GM20000 (cell line): ENCODE data around the gene MAD1L1.

Experiments used
- DNase-seq: peaks from one replicate; pipeline ENCODE4 v3.0.0; 2012; ENCODE audit warnings: low spot score
- TF ChIP-seq, protein P1 (sequence below): IDR thresholded peaks from 2 replicates; pipeline ENCODE4 v1.5.1; 2012; ENCODE audit warnings: mild to moderate bottlenecking, control low read depth; ENCODE audit errors: extremely low read depth, missing control alignments

Gene MAD1L1

DNA sequence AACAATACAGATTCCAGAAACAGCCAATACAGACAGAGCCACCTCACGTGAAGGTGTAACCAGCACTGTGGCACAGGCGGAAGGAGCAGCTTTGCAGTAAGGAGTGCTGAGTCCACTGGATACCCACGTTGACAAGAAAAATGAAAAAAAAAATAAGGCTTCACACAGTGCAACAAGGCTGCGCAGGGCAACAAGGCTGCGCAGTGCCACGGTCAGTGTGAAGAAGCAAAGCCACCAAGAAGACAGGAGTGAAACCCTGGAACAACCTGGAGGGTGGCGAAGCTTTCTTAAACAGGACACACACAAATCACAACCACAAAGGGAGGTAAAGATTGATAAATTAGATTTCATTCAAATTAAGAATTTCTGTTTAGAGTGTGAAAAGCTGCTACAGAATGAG is 204.0 kb downstream of the MAD1L1 start:
- DNase-seq, result no peak
- TF ChIP-seq, protein P1, sequence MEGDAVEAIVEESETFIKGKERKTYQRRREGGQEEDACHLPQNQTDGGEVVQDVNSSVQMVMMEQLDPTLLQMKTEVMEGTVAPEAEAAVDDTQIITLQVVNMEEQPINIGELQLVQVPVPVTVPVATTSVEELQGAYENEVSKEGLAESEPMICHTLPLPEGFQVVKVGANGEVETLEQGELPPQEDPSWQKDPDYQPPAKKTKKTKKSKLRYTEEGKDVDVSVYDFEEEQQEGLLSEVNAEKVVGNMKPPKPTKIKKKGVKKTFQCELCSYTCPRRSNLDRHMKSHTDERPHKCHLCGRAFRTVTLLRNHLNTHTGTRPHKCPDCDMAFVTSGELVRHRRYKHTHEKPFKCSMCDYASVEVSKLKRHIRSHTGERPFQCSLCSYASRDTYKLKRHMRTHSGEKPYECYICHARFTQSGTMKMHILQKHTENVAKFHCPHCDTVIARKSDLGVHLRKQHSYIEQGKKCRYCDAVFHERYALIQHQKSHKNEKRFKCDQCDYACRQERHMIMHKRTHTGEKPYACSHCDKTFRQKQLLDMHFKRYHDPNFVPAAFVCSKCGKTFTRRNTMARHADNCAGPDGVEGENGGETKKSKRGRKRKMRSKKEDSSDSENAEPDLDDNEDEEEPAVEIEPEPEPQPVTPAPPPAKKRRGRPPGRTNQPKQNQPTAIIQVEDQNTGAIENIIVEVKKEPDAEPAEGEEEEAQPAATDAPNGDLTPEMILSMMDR, result no peak

DNA sequence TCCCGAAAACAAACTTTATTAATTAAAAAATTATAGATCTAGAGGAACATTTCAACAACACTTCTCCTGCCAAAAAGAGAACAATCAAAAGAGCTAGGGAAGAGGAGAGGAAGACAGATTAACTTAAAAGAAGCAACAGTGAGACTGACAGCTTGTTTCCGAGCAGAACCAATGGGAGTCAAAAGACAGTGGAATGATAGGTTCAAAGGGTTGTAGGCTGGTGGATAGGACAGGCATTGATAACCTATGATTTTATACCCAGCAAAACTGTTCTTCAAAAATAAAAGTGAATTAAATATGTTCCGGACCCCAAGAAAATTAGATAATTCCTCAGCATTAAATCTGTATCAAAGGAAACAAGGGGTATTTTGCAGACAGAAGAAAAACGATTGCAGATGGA is 207.6 kb downstream of the MAD1L1 start:
- TF ChIP-seq, protein P1, result no peak
- DNase-seq, result no peak

DNA sequence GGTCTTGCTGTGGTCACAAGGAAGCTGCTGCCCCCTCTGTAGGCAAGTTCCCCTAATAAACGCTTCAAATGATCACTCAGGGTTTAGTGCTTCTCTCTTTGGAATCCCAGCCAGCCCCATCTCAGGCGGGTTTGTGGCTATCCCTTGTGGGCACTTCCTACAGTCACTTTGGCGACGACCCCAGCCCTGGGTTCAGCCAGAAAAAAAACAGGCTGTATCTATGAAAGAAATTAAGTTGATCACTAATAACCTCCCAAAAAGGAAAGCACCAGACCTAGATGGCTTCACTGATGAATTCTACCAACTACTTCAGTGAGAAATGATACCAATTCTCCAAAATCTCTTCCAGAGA is 208.2 kb downstream of the MAD1L1 start:
- TF ChIP-seq, protein P1, result no peak
- no peak for DNase-seq

DNA sequence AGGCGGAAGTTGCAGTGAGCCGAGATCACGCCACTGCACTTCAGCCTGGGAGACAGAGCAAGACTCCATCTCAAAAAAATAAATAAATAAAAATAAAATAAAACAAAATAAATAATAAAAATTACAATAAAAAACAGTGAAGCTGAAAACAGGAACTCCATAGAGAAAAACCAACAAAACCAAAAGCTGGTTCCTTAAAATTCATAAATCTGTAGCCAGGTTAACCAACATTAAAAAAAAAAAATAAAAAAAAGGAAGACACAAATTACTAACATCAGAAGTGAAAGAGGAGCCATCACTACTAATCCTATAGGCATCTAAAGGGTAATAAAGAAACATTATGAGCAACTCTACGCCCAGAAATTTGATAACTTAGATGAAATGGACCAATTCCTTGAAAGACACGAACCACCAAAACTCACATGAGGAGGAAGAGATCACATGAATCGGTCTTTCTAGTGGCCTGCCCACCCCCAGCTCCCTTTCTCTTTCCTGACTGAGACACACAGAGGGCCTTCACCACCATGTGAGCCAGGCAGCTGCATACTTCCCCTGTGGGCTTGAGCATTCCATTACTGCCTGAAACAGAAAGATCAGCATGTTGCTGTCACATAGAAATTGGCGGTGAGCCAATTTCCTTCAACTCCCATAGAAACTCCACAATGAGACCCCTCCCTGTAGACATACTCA is 208.7 kb downstream of the MAD1L1 start:
- no peak for DNase-seq
- TF ChIP-seq, protein P1, result no peak

DNA sequence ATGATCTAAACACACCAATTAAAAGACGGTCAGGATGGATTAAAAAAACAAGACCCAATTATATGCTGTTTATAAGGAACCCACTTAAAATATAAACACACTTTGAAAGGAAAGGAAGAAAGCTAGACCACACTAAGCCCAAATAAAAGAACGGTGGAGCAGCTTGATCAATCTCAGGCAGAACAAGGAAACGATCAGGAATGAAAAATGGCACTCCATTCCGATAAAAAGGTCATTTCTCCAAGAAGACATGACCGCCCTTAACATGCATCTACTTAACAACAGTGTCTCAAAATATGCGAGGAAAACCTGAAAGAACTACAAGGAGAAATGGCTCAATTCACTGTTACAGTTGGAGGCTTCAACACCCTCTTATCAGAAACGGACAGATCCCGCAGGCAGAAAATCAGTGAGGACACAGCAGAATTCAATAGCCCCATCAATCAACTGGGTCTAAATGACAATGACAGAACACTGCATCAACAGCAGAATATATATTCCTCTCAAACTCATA is 210.0 kb downstream of the MAD1L1 start:
- DNase-seq, result no peak

DNA sequence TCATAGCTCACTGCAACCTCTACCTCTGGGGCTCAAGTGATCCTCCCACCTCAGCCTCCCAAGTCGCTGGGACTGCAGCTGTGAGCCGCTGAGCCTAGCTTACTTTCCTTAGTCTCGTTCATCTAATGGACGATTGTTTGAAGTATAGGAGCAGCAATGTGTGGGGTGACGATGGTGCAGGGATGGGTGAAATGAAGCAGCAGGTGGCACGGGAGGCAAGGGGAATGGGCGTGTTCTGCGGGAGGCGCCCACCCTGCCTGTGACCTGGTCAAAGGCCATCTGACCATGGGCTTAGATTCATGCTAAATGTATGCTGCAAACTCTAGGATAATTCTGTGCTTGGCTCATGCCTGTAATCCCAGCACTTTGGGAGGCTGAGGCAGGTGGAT is 210.7 kb downstream of the MAD1L1 start:
- TF ChIP-seq, protein P1, result no peak
- DNase-seq, result no peak

More for the DNA sequence above, 210.0 kb downstream of the MAD1L1 start:
- TF ChIP-seq, protein P1, result no peak

DNA sequence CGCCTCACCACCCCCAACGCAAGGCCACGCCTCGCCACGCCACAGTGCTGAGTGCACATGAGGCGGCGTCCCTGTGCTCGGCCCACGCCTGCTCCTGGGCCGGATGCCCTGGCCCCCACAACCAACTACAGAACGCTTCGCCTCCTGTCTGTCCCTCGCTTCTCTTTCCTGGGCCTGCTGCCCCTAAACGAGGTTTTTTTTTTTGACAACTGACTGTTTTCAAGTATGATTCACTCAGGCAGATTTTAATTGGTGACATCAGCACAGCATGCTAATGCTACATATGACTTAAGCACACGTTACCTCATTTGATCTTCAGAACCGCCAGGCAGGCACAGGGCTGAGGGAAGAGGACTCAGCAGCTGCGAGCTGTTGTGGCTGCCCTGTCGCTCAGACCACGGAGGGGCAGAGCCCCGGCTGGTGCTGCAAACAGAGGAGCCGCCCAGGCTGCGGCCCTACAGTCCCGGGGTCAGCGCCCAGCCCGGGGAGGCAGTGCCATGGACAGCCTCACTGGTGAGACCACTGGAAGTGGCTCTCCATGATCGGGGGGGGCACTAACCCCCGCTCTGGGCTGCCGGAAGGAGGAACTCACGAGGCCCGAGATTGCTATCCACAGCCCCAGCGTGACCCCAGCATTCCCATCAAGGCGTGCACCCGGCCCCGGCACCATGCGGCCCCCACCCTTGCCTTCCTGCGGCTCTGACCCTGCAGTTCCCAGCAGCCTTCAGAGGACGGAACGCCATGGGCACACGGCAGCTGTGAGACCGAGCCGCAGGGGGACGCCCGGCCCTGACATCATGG is 212.8 kb downstream of the MAD1L1 start:
- TF ChIP-seq, protein P1, result no peak
- DNase-seq, result peak; percentile 87
